HG03045 (cell line): Measurements from ENCODE around the gene IPO13.

Experiments used
- ATAC-seq: cut with Tn5 transposase; IDR thresholded peaks from one replicate; pipeline ENCODE4 v1.9.1; 2021; ENCODE audit warnings: mild to moderate bottlenecking, moderate library complexity; ENCODE audit not compliant: unreplicated experiment

IPO13 gene

DNA sequence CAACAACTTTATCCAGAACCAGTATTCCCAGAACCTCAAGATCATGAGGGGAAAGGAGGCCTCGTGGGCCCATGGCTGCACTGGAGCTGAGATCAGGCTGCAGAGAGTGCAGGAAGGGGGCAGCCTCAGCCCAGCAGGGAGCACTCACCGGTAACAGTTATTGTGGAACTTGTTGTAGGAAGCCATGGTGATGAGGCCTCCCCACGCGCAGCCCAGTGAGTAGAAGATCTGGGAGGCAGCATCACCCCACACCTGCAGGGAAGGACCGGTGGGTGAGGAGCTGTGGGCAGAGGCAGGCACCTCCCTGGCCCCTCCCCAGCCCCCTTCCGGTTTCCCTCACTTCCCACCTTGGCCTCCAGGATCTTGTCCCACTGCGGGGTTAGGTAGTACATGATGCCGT lies 55.4 kb downstream of the IPO13 start:
- ATAC-seq, result no peak

DNA sequence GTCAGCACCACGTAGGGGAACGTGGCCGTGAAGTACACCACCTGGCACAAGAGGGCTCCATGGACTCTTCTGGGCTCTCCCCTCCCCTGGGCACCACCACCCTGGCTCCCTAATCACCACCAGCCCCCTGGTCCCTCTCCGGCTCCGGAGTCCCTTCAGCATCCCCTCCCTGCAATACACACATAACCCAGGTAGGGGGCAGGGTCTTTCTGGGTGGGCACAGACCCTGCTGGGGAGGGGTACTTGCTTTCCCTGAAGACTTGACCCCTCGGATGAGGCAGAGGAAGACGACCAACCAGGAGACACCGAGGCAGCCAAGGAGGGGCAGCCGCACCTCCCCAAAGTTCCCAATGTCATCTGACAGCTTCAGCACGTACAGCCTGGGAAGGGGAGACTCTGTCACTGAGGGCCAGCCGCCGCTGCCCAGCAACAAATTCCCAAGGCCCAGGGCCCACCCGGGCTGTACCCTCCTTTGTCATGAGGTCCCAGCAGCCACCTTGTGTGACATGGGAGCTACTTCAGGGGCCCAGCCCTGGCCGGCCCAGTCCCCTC lies 55.9 kb downstream of the IPO13 start:
- no peak for ATAC-seq

DNA sequence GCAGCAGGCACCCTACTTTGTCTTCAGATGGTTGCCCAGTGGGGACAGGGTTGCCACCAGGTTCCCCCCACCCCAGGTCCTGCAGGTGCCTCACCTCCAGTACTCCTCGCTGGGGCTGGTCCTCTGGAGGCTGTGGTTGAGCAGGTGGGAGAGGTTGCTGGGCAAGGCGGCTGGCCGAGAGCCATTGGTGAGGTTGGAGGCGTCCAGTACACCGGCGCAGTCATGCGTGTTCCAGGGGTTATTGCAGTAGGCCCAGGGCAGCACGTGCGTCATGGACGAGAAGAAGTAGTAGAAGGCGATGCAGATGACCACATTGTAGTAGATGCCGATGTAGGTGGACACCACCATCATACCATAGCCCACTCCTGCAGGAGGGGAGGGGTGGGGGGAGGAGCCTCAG lies 61.5 kb downstream of the IPO13 start:
- no peak for ATAC-seq

DNA sequence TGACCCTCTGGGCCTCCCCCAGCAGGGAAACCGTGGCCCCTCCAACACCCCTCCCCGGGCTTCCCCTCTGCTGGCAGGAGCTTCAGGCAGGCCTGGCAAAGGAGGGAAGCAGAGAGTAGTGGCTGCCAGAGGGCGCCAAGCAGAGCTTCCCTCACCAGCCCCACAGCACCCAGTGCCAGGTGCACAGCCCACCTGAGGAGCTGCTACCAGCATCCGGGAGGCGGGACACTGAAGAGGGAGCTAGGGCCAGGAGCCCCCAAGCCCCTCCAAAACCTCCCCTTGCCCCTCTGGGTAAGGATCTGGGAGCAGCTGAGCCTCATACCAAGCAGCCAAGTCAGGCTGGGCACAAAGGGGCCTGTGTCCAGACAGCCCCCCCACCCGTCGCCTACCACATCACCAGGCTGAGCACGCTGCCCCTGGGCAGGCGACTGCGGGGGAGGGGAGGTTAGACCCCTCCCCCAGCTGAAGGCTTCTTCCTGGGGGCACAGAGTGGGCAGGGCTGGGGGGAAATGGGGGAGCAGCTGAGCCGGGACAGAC lies 64.3 kb downstream of the IPO13 start:
- no peak for ATAC-seq

DNA sequence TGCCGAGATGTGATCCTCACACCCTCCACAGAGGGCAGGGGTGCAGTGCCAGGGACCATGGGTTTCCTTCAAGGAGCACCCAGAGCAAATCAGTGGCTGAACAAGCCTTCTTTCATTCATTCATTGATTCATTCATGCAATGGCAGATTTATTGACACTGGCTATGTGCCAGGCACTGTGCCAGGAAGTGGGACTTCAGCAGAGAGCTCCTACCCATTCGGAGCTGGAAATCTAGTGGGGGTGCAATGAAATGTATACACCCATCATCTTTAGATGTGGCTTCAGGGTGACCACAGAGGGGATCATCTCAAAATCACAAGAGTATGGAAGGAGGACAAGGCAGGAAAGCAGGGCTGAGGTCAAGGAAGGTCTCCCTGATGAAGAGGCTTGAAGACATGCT lies 65.7 kb downstream of the IPO13 start:
- ATAC-seq, result no peak

DNA sequence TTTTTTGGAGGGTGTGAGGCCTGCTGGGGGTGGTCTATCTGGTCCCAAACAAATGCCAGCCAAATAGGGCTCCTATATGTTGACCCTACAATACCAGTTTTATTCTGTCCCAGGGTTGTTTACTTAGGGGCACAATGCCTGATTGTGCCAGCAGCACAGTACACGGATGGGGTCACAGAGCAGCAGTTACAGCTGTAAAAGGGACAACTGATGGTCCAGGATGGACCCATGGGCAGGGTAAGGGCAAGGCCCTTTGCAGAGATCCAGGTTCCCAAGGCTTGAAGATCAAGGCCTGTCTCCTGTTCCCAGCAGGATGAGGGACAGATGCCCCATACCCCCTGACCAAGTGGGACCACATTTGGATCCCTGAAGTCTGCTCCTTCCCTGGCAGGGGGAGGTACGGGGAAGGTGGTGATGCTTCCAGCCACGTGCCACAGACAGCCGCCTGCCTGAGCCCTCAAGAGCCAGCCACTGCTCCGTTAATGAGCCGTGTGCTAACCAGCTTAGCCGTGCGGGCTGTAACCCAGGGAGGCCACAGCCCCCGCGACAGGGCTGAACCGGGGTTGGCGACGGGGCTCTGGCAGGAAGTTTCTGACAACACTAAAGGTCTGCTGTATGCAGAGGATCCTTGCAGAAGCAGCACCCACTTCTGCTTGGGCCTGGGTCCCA lies 66.3 kb downstream of the IPO13 start:
- no peak for ATAC-seq

DNA sequence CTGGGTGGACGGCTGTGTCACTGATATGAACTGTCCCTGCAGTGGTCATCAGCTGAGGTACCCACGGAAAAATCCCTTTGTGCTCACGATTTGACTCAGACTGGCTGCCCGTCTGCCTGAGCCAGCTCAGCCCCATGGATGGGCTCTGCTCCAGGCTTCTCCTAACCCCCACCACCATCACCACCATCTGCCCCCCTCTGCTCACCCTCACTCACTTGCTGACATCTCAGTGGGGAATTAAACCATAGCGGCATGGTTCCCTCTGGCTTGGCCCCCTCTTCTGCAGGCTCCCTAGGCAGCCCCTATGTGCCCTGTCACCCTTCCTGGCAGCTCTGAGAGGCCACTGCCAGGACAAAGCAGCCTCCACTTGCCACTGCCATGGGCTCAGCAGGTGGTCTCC lies 67.2 kb downstream of the IPO13 start:
- no peak for ATAC-seq

DNA sequence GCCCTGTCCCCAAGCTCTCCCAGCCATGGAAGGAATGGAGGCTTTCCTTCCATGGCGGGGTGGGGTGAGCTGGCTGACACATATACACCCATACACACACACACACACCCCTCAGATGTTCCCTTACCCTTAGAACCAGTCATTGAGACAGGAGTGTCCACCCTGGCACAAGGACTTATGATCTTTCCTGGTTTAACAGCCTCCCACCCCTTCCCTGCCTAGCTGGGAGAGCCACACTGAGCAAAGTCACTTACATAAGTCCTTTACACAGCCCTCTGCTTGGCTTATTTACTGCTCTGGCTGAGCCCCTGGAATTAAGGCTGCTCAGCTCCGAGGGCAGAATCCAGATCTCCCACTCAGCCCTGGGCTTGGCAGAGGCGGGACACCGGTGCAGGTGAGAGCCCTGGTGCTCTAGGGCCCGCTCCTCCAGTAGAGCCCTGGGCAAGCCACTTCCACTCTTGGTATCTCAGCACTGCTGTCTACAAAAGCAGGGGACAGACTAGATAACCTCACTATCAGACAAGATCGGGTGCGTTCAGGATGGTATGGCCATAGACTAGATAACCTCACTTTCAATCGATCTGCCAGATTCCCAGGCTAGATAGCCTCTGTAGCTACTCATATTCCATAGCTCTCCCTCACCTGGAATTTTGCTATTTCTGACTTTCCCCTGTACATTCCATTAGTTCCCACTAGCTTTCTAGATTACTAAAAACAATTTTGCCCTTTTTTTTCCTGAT lies 67.8 kb downstream of the IPO13 start:
- ATAC-seq, result no peak

DNA sequence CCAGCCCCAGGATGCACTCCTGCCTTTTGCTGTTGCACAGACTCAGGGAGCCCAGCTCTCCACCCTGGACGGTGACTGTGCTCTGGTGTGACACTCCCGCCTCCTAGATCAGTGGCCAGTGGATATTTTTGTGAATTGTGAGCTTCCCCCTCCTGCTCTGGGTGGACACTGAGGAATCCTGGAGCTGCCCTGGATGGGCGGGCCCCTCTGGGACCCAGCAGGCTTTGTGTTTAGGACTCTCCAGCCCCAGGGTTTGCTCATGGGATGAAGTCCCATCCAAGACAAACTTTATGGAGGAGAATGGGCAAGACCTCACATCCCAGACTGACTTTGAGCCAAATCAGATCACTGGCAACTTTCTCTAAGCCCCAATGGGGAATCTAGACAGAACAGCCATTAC lies 68.5 kb downstream of the IPO13 start:
- no peak for ATAC-seq

DNA sequence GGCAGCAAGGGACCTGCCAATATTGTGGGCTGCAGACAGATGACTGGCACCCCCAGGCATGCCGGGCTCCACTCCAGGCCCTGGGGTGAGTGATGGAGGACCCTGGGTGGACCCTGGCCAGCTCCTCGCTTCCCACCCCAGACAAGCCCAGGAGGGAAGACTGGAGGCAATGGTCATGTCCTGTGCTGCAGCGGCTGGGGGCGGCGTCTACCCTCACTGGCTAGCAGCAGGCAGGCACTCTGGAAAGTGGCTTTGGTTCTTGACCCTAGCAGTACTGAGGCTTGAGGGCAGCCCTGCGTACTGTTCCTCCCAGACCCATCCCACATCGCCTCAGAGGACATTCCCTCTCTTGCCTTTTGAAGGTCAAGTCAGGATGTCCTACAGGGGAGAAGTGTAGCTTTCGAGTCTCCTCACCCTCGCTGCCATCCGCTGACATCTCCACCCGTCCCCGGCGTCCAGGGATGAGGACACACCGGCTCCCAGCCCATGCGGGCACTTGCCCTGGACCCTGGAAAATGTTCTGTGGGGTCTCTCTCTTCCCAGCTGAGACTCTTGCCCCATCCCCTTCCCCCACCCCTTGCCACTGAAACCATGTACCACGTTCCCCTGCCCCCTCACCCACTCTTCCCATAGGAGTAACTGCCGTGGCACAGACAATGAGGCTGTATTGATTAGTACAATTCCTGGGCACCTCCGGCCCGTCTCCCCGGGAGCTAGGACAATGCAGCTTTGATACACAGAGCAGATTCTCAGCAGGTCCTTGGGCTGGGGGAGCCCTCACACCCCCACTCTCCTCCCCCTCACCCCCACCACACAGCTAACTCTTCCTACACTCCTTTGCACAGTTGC lies 69.5 kb downstream of the IPO13 start:
- ATAC-seq, result no peak

DNA sequence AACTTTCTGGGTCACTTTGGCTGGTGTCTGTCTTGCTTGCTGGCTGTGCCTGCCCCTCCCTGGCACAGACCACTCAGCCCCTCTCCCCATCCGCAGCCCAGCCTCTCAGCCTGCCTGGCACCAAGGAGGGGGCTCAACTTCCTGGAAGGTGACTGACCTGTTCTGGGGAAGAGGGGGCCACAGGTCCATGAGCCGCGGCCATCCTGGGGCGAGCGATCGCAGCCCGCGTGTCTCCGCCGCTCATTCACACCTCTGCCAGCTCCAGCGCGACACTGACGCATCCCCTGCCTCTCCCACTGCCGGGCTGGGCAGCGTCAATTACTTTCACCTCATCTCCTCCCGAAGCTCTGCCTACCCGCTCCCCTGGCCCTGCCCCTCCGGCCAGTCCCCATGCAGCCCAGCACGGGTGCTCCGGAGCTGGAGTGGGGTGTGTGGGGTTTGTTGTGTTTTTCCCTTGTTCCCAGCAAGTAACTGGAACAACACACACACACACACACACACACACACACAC lies 70.2 kb downstream of the IPO13 start:
- no peak for ATAC-seq
